ENCODE measurements around the gene SRGAP2C.
"Not testable (repeated sequence)": the region's sequence is repeated elsewhere in the genome, so short reads cannot be mapped to it uniquely, and the experiment has no call there.

Gene SRGAP2C

DNA sequence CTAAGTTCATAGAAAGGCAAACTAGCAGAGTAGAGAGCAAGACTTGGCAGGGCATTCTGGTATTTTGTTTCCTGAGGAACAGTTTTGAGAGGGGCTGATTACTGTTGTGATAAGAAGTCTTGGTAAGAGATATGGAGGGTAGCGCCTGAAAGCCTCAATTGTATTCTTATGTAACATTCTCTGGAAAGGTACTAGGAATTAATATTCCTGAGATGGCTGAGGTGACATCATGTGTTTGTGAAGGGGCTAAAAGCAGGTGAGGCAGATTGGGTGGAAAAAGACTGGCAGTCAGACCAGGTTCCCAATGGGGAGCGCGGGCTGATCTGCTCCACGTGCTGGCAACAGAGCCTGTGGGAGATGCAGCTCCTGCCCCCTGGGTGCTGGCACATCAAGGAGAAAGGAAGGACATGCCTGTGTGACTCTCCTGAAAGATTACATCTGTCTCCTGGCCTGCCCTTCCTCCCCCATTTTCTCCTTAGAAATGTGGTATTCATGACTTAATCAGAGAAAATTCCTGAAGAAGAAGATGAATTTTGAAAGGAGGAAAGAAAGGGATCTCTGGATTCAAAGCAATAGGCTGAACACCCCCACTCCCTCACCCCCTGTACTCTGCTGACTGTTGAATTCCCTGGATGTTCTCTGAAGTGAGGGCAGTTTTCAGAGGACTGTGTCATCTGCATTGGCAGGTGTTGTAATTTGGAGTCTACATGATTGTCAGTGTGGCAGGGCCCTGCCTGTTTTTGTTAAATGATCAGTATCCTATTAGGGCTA lies 94.2 kb downstream of the SRGAP2C start:
- not testable (repeated sequence) for DNase-seq (ENCODE audit: low read depth in 3 of 3)

DNA sequence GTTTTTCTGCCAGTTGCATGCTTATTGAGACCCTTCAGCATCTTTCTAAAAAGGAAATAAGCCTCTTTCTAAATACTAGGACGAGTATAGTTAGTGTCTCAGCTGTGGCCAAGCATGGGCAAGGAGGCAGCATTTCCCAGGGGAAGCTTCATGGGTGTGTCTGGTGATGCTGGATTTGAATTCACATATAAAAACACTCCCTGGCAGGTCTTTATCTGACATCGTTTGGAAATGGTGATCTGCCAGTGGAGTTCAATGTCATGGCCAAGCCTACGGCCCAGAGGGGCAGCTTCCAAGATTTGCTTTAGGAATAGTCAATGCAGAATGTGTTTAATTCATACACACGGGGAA lies 94.7 kb downstream of the SRGAP2C start:
- not testable (repeated sequence) for DNase-seq (ENCODE audit: low read depth in 3 of 3)

DNA sequence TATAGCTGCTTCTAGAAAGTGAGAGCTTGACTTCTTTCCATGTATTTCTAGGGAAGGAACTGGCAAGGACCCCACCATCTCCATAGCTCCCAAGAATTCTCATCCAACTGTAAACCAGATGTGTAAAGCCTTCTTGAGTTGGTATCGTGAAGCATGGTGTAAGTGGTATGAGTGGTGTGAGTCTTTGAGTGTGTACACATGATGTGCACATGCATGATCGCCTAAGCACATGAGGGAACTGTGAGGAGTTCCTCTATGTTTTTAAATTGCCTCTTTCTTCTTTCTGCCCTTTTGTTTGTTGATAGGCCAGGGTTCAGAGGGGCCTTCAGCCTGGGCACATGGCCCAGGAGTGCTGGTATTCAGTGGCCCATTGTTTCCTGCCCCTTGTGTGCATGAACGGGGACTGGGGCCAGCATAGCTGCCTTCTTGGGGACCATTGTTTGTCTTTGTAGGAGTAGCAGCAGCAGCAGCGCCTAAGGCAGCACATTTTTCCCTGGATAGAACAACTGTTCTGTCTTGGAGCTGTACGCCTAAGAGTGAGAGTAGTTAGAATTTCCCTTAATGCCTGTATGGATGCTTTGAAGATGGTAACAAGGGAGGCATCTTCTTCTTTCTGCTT lies 96.0 kb downstream of the SRGAP2C start:
- not testable (repeated sequence) for DNase-seq (ENCODE audit: low read depth in 3 of 3)

DNA sequence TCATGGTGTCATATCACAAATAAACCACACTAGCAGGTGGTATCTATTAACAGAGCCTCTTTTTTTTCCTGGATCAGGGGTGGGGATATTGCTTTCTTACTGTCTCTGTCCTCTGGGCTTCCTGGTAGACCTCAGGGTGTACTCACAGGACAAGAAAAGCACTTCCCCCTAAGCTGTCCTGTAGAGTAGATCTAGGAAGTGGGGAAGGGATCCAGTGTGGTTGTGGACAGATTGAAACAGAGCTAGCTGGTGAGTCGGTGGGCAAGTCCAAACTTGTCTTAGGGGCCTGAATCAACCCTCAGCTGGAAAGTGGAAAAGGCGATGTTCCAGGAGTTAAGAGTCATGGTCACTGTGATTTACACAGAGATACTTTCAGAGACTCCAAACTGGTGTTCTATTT lies 96.7 kb downstream of the SRGAP2C start:
- not testable (repeated sequence) for DNase-seq (ENCODE audit: low read depth in 3 of 3)

DNA sequence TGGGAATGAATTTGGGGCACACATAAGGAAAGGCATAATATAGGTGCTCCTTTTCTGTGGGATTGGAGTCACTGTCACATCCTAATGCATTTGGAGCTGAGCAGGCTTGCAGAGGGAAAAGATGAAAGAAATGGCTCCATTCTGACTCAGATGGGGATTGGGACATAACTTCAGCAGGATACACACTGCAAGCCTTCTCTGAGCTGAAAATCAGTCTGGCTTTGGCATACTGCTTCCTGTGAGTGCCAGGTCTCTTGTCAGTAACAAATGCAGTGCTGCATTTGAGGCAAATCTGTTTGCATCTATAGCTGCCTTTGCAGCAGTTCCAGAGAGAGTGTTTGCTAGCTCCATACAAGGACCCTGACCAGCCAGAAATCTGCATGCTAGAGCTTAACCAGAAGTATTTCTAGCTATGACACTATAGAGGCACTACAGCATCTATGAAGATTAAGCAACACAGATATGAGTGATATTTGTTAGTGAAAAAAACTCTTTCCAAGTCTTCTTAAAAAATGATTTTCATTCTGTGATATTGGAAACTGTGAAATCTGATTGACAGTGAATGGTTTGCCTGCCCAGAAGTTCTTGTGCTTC lies 98.9 kb downstream of the SRGAP2C start:
- not testable (repeated sequence) for DNase-seq (ENCODE audit: low read depth in 3 of 3)

DNA sequence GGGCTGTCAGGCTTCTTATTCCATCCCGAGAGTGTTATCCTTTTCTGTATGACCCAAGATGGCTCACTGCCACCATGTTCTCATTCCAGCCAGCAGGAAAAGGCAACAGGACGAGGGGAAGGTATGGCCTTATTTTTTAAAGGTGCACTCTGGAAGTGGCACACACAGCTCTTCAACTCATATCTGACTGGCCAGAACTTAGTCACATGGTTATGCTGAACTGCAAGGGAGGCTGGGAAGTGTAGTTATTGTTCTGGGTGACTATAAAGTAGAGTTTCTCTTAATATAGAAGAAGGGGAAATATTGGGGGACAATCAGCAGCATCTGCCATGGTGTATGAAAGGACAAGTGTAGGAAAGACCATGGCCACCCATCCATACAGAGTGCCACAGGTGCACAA lies 107.8 kb downstream of the SRGAP2C start:
- DNase-seq (ENCODE audit: low read depth in 3 of 3), result not testable (repeated sequence)

DNA sequence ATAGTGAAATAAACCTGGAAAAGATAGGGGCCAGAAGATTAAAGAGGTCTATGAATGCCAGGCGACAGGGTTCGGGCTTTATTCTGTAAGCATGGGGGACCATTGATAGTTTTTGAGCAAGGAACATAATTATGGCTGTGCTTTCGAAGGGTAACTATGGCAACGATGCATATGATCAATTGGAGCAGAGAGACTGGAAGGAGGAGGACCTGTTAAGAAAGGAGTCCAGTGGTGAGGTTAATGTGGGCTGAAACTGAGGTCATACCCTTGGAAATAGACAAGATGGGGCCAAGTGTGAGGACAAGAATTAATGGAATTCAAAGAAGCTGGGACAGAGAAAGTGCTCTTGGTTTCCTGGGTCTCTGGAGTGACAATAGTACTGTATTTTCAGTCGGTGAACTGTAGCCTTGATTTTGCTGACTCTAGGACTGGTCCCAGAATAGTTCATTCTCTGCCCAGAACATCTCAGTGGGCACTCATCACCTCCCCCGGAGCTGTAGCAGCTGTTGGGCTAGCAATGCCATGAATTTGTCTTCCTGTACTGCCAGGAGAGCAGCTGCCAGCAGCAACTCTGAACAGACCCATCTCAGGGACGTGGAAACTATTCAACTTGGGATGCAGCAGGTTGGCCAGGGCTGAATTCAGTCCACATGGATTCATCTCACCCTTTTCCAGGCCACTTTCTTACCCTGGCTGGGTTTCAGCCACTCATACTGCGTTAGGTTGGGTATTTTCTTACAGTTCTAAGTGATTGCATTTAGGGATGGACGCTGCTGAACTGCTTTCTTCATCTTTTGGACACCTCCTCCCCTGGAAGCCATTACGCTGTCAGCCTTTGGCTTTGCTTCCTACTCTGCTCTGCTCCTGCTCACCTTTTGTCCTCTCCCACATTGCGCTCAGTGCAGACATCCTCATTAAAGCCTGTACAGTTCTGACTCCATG lies 108.8 kb downstream of the SRGAP2C start:
- not testable (repeated sequence) for DNase-seq (ENCODE audit: low read depth in 3 of 3)

DNA sequence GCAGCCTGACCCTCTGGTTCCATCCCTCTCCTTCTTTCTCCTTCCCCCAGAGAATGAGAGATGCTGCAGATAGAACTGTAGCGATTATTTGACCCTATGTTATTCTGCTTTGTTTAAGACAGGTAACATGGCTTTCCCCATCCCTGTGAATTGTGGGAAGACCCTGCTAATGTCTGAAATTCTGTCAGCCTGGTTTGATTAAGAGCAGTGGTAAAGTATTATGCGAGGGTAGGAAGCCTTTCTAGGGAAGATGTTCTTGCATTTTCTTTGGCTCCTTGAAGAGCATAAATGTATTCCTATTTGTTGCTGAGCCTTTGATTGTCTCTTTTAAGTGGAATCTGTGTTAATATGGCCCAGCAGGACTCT lies 109.4 kb downstream of the SRGAP2C start:
- DNase-seq (ENCODE audit: low read depth in 3 of 3), result not testable (repeated sequence)

DNA sequence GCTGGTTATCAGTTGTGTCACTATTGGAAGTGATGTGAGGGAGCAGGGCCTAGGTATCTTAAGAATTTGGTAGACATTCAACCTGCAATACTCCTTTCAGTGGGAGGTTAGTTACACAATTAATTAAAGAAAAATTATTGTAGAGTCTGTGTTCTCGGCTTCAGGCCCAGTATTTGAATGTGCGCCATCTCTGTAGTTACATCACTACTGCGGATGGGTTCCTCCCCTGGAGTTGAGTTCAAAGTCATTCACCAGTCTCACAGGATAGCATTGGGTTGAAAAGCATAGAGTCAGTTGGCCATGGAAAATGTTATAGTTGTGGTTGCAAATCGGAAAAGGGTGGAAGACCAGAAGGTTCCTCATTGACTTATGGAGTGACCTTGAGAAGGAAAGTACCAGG lies 111.8 kb downstream of the SRGAP2C start:
- not testable (repeated sequence) for DNase-seq (ENCODE audit: low read depth in 3 of 3)

DNA sequence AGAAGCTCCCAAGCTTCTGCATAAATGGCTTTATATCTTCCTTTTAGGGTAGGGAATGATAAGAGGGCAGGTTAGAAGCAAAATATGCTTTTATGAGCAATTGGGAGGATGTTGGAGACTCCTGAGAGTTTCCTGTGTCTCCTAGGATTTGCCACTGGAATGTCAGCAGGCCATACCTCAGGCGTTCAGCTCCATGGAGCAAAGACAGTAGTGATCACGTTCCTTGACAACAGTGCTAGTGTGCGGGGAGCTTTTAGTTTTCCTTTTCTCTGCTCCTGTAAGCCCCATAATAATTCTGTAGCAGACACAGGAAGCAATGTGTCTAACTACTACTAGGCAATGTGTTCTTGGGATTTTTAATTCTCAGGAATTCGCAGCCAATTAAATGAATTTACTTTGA lies 113.8 kb downstream of the SRGAP2C start:
- DNase-seq (ENCODE audit: low read depth in 3 of 3), result not testable (repeated sequence)

DNA sequence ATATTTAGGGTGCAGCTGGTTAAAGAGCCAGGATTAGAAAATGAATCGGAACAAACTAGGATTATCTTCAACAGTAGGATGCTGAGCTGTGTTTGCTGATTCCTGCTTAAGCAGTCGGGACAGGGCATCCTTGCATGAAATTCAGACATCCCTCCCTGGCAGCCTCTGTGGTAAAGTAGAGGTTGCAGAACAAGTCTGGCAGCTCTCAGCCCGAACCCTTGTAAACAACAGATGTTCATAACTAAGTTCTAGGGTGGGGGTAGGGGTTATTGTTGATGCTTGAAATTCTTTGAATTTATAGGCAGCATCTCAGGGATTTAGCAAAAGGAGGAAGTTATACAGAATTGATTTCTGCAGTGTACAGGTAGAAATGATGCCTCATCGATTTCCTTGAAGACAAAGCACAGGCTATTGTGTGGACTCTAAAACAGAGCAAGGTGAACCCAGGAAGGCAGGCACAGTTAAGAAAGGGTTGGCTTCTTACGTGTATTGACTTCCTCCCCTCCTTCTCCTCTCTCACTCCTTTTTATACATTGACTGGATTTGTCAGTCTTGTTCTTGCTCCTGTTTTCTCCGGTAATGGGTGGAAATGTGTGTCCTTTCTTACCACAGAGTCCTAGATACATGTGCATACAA lies 114.9 kb downstream of the SRGAP2C start:
- DNase-seq (ENCODE audit: low read depth in 3 of 3), result not testable (repeated sequence)

DNA sequence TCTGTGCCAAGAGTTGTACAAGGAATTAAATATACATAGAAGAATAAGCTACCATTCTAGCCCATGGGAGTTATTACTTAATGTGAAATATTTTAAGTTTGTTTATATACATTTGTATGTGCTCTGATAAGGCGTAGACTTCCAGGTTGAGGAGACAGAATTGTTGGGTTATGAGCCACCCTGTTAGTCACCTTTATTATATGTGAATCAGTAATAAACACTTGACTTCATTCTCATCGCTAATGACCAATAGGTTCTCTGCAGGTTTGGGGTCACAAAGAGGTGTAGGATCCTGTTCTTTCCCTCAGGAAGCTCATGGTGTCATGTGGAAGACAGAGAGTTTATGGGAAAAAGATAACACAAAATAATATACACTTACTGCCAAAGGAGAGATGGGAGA lies 117.1 kb downstream of the SRGAP2C start:
- DNase-seq (ENCODE audit: low read depth in 3 of 3), result not testable (repeated sequence)

DNA sequence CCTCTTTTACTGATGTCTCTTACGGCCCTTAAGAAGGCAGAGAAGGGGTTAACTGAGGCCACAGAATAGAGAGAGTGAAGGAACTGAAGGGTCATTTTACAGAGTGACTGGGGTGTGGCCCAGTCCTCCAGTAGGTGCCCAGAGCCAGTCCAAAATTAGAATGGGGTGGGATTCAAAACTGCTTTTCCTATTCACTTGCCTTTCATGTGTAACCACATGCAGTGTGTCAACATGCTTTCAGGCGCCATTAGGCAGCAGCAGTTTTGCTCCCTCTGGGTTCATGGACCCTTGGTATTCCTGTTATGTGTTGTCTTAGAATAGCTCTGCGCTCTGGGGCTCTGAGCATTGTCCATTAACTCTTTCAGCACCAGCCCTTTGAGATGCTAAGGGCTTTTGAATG lies 123.0 kb downstream of the SRGAP2C start:
- not testable (repeated sequence) for DNase-seq (ENCODE audit: low read depth in 3 of 3)

DNA sequence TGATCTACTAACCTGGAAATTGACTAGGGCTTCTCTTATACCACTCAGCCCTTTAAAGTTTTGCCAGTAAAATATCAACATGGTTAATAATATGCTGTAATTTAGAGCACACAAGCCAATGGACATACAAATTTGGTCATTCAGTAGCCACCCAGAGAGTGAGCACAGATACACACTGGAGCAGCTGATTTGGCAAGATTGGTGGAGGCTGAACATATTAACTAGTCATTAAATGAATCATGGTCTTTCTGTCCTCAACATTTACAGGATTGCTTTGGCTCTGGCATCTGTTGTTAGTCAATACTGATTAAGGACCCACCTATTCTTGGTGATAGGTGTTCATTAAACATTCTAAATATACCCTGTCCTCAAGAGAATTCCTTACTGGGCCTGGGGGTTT lies 130.7 kb downstream of the SRGAP2C start:
- not testable (repeated sequence) for DNase-seq (ENCODE audit: low read depth in 3 of 3)

DNA sequence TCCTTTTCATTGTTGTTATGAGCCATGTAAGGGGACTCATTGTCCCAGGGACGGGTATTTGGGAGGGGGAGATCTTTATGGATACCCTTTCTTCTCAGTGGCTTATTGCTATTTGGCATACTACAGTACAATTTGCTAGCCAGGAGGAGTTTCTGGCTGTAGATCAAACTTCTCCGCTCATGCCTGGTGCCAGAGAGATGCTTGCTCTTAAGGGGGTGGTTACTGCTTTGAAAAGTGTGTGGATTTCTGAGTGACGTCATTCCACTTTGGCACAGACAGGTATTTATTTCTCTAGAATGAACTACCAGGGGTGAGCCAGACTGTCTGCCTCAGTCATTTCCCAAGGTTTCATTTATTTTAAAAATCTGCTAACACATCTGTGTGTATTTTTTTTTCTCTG lies 131.3 kb downstream of the SRGAP2C start:
- not testable (repeated sequence) for DNase-seq (ENCODE audit: low read depth in 3 of 3)

DNA sequence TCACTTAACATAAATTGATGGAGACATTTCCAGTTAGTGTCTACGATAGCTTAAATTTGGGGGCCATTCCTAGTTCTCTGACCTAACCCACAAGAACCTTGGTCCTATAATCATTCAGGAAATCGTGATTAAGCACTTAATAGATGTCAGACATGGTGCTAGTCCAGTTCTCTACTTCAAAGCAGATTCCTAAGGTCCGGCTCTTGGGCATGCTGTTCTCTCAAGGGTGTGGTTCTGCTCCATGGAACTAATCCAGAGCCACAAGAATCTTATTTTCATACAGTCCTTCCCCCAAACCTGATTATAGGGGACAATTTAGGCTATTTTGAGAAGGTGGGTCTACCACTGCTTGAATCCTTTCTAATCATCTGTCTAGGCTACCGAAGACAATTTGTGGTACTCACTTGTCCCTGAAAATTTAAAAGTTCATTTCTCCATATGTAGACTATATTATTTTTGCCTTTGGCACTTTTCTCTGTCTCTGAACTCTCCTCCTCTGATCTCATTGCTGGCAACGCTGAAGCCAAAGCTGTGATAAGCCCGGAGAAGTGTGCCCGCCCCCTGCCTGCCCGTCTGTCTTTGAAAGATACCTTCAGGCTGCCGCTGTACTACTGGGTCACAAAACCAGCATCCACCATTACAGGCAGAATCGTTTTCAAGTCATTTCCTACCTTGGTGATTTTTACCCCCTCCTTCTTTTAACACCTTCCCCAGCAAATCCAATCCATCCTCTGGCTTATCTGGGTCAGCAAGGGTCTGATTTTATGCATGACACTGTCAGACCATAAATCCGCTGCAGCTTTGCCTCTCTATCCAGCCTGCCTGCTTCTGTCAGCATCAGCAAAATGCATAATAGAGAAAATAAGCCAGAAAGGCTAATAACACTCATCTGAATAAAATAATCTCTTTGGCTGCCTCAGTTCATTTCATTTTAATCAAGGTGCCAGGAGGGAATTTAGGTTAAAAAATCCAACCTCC lies 133.0 kb downstream of the SRGAP2C start:
- not testable (repeated sequence) for DNase-seq (ENCODE audit: low read depth in 3 of 3)

DNA sequence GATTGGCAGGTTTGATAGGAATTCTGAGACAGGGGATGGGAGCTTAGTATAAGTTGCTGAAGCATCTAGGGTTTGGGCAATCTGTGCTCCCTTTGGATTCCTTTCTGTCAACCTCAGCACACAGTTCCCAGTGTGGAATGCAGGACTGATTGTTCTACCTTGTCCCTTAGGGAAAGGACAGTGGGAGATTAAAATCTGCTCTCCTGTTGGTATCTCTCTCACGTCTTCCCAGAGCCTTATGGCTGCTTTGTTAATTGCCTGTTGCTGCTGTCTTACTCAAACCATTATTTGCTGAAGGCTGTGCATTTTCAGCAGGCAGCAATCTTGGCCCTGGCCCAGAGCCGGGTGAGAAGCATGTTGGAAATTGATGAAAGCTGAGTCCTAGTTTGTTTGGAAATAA lies 133.9 kb downstream of the SRGAP2C start:
- DNase-seq (ENCODE audit: low read depth in 3 of 3), result not testable (repeated sequence)

DNA sequence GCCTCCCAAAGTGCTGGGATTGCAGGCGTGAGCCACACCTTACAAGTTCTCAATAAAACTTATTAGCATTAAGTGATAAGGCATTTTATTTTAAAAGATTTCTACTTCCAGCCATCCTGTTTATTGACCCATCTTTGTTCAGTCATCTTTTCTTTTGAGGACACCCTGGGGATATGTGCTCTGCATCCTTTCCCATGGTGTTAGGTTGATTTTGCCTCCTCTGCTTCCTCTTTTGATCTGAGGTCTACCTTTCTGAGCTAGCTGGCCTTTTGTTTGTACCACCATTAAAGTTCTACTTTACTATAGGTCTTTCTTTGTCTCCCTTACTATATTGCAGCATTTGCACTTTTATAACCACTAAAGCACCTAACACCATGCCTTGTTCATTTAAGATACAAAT lies 136.9 kb downstream of the SRGAP2C start:
- DNase-seq (ENCODE audit: low read depth in 3 of 3), result not testable (repeated sequence)

DNA sequence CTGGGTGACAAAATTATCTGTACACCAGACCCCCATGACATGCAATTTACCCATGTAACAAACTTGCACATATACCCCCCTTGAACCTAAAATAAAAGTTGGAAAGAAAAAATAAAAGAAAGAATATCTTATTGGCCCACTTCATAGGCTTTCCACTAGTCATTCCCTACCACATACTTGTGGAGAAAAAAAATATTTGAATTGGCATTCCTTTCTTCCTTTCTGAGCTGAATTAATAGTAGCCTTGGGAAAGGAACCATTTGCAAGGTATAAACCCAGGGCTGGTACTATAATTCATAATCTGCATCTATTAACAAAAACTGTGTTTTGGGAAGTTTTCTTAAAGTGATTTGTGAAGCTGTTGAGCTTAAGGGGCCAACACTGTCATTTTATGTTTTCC lies 140.0 kb downstream of the SRGAP2C start:
- not testable (repeated sequence) for DNase-seq (ENCODE audit: low read depth in 3 of 3)

DNA sequence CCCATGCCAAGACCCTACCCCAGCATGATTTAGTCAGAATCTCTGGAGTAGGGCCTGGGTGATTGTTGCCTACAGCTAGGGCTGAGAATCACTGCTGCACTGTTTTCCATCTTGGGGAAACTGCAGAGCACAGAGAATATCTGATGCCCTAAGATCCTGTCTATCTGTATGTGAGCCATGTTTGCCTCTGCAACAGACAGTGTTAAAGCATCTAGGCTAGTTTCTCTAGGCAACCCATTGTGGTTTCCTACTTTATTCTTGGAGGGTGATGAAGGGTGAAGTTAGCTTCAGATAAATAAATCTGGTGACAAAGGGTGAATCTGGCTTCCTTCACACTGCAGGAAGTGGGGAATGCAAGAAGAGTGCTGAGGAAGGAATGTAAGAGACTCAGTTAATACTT lies 147.4 kb downstream of the SRGAP2C start:
- DNase-seq (ENCODE audit: low read depth in 3 of 3), result not testable (repeated sequence)
